Fibroblast of skin of right biceps (primary cell): ENCODE data around the gene TSPAN33.

Source experiments
- DNase-seq: peaks from one replicate; pipeline ENCODE4 v3.0.0-alpha.2; 2013

TSPAN33 gene

GRCh38 chr7:129136887-129137642, 7.4 kb upstream of the TSPAN33 start:
- no peak for DNase-seq

- no peak for DNase-seq
These were observed 798 bp upstream of the TSPAN33 start for GRCh38 chr7:129143724-129144094.

- no peak for DNase-seq
These were observed 544 bp downstream of the TSPAN33 start for GRCh38 chr7:129144834-129145668.

GRCh38 chr7:129146237-129146979, 1.9 kb downstream of the TSPAN33 start:
- DNase-seq, result no peak

- no peak for DNase-seq
These were observed 3.2 kb downstream of the TSPAN33 start for GRCh38 chr7:129147731-129148130.

- DNase-seq, result no peak
These were observed 5.0 kb downstream of the TSPAN33 start for GRCh38 chr7:129149511-129149910.

GRCh38 chr7:129150199-129150996, 5.9 kb downstream of the TSPAN33 start:
- DNase-seq, result no peak

GRCh38 chr7:129157651-129158050, 13.1 kb downstream of the TSPAN33 start:
- DNase-seq, result no peak

- no peak for DNase-seq
These were observed 15.0 kb downstream of the TSPAN33 start for GRCh38 chr7:129159539-129159938.

GRCh38 chr7:129160161-129160905, 15.8 kb downstream of the TSPAN33 start:
- DNase-seq, result no peak

- no peak for DNase-seq
These were observed 17.2 kb downstream of the TSPAN33 start for GRCh38 chr7:129161524-129162225.

GRCh38 chr7:129162732-129163131, 18.2 kb downstream of the TSPAN33 start:
- DNase-seq, result no peak

GRCh38 chr7:129163875-129164544, 19.5 kb downstream of the TSPAN33 start:
- DNase-seq, result peak; percentile 53

- DNase-seq, result no peak
These were observed 22.2 kb downstream of the TSPAN33 start for GRCh38 chr7:129166745-129167144.

- no peak for DNase-seq
These were observed 23.3 kb downstream of the TSPAN33 start for GRCh38 chr7:129167817-129168216.

- DNase-seq, result peak; percentile 6
These were observed 23.9 kb downstream of the TSPAN33 start for GRCh38 chr7:129168231-129169021.

- peak; percentile 70 for DNase-seq
These were observed 24.7 kb downstream of the TSPAN33 start for GRCh38 chr7:129169171-129169671.

- no peak for DNase-seq
These were observed 25.4 kb downstream of the TSPAN33 start for GRCh38 chr7:129169686-129170440.
